Stimulated activated CD4-positive, alpha-beta T cell treated with anti-CD3 and anti-CD28 coated beads, Interleukin-4, amount 100 ng/mL, for 24 hours (primary cell): ENCODE results near the gene ARL13B.
"Not testable (repeated sequence)": the region's sequence is repeated elsewhere in the genome, so short reads cannot be mapped to it uniquely, and the experiment has no call there.

Experiments used
- DNase-seq: peaks from one replicate; pipeline ENCODE4 v3.0.0-alpha.2; 2020

The ARL13B gene

DNA sequence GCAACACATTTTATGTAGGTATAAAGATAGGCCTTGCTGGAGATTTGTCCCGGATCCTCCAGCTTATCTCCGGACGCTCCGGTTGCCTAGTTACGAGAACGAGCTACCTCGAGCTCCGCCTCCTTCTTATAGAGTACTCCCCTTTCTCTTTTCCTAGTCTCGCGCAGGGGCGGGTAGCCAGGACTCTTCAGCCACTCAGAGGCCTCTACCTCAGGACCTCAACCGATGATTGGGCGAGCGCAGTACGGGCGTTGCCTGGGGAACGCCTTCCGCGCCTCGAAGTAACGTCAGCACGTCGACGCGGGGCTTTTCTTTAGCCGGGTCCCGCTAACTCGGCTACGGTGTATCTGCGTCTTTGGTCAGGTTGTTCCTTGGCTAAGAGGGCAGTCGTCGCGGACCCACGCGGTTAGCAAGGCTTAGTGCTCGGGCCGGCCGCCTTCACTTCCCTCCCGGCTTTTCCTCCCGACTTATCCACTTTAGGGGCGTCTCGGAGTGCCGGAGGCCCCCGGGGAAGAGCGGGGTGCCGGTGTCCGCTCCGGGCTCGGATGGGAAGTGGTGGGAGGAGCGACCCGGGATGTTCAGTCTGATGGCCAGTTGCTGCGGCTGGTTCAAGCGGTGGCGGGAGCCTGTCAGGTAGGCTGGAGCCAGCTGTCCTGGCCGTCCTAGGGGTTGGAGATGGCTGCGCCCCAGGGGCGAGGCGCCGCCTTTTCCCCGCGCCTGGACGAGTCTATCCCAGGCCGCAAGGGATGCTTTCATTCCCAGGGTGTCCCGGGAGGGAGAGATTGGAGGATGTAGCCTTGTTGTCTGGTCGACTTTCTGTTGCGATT lies at the start of gene ARL13B:
ARL13B (plus strand) TSS at position 306 of the 827 bp plus-strand sequence; CDS start at position 575, 269 bp downstream.
- DNase-seq = peak; percentile 96

DNA sequence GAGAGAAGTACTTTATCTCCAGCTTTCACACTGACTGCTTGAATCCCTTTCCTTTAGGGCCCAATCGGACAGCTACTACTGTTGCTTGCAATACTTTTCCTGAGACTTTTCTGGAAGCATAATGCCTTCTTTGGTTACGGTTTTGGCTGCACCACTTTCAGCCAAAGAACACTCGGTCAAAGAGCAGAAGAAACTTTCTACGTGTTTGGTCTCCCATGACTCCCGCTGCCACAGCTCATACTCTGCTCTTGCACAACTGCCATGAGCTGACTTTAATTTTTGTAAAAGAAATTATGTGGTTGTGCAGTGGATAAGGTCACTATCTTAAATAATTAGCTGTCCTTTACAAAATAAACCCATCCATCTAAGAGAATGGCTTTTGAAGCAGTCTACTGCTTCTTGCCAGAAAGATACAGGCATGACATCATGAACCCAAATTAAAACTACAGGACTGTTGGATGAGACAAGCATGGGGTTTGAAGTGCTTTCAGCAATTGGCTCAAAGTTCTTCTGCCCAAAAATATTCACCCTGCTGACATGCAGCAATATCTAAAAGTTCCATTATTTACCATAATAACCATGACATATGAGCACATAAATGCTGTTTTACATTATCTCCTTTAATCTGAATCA lies 48.2 kb upstream of the ARL13B start:
- DNase-seq = no peak

DNA sequence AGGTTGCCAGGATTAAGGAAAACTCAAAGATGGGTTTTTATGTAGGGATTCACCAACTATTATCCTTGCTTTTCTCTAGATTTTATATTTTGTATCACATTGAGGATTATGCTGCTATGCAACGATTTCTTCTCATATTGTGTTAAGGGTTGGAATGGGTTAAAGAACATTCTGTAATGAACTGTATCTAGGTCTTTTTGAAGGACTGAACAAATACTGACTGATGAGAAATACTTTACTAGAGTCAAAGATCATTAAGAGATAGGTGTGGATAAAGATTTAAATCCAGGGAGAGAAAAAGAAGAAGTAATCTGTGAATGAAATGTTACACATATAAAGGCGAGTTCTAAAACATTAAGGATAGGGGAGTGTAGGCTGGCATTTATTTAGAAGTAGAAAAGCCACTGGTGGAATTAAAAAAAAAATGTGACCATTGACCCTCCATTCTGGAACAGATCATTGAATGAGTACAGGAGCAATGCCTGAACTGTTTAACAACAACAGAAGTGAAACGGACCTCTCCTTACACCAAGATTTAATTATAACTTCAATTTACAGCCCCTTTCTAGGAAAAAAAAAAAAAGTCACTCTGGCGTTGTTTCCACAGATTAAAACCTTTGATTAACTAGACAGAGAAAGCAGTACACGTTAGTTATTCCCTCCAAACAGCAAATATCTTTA lies 45.4 kb upstream of the ARL13B start:
- DNase-seq = no peak

DNA sequence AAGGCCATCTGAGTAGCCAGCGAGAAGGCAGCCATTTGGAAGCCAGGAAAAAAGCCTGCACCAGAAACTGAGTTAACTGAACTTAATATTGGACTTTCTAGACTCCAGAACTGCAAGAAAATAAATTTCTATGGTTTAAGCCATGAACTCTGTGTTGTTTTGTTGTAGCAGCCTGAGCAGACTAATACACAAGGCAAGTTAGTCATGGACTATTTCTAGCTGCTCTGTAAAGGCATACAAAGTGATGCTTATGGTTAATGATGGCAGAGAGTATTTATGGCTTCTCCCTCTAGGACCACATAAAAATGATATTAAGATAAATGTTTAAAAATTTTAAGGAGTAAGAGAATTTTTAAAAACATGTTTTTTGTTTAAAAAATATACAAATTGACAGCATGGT lies 43.4 kb upstream of the ARL13B start:
- no peak for DNase-seq

DNA sequence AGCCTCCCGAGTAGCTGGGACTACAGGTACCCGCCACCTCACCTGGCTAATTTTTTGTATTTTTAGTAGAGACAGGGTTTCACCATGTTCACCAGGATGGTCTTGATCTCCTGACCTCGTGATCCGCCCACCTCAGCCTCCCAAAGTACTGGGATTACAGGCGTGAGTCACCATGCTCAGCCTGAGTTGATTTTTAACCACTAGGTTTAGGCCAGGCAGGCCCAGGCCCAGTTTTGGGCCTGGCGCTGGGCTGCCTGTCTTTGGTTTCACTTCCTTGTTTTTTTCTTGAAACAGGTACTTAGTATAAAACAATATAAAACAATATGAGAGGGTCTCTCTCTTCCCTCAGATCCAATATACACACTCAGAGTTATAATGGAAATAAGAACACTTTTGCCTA lies 42.5 kb upstream of the ARL13B start:
- DNase-seq = not testable (repeated sequence)

DNA sequence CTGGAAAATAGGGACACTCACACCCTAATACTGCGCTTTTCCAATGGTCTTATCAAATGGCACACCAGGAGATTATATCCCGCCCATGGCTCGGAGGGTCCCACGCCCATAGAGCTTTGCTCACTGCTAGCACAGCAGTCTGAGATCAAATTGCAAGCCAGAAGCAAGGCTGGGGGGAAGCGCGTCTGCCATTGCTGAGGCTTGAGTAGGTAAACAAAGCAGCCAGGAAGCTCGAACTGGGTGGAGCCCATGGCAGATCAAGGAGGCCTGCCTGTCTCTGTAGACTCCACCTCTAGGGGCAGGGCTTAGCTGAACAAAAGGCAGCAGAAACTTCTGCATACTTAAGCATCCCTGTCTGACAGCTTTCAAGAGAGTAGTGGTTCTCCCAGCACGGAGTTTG lies 30.0 kb upstream of the ARL13B start:
- not testable (repeated sequence) for DNase-seq

DNA sequence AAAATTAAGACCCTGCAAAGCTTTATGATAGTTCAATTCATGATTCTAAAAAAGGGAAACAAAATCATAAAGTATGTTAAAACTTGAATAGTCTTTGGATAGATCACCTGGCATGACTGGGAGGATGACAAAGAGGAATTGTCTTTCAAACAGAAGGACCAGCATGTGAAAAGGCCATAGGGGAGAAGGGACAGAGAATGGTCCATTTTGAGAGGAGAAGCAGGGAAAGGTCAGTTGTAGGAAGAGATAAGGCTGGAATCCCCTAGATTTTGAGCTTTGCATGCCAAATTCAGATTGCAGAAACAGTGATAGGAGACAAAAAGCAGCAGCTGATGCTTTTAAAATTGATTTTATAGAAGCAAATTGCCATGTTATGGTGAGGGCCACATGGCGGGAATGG lies 18.9 kb upstream of the ARL13B start:
- DNase-seq = no peak

DNA sequence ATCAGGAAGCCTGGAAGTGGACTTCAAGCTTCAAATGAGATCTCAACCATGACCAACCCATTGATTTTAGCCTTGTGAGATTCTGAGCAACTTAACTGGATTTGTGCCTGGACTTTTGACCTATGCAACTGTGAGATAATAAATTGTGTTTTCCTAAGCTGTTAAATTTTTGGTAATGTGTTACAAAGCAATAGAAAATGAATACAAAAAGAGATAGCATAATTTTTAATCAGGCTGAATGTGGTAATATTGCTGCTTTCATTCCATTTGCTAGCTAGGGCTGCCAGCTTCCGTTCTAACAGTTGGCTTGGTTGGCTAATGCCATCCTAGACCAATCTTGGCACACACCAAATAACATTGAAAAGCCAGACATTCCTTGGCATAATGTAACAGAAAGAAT lies 18.5 kb upstream of the ARL13B start:
- no peak for DNase-seq

DNA sequence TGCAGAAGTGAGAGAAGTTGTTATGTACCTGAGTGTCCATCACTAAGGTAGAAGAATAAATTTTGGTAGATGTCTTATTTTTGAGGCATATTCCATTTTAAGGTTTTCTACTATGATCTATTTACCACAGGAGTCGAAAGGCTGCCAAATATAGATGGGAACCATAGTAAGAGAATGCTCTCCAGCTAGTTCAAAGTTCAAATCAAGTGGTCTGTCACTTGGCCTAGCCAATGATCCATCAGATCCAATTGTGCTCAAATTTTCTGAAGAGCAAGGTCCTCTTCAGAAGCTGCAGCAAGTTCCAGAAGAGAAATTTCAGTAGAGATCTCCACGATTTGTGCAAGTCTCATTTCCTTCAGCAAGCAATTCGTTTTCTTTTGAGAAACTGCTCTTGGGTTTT lies 17.2 kb upstream of the ARL13B start:
- DNase-seq = no peak

DNA sequence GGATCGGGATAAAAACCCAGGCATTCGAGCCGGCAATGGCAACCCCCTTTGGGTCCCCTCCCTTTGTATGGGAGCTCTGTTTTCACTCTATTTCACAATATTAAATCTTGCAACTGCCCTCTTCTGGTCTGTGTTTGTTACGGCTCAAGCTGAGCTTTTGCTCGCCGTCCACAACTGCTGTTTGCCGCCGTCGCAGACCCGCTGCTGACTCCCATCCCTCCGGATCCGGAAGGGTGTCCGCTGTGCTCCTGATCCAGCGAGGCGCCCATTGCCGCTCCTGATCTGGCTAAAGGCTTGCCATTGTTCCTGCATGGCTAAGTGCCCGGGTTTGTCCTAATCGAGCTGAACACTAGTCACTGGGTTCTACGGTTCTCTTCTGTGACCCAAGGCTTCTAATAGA lies 14.8 kb upstream of the ARL13B start:
- not testable (repeated sequence) for DNase-seq

DNA sequence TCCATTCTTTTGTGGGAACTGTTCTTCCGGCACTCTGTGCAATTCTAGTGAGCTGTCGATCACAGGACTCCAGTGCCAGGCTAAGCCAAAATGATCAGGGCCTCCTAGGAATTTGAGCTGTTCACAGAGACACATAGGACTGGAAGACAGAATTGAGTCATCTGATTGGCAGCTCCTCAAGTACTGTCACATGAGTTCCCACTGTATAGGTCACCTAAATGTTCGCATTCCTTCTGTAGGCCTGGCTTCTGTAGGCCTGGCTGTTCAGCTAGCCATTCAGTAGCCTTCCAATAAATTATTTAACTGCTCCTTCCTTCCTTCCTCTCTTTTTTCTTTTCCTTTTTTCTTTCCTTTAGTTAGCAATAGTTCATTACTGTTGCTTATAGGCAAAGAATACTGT lies 10.5 kb upstream of the ARL13B start:
- DNase-seq = no peak

DNA sequence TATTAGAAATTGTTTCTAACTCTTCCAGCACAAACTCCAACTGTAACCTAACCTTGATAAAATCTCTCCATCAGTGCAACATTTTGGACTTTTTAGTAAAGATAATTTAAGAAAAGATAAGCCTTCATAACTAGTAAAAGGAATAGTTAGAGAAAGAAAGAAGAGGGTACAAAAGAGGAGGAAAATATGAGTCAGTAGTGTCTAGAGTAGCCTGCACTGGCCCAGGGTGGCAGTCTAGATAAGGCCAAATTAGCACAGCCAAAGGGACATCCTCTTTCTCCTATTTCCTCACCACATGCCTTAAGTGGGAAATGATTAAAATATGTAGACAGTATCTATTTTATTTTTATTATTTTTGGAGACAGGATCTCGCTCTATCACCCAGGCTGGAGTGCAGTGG lies 10.0 kb upstream of the ARL13B start:
- DNase-seq = no peak

DNA sequence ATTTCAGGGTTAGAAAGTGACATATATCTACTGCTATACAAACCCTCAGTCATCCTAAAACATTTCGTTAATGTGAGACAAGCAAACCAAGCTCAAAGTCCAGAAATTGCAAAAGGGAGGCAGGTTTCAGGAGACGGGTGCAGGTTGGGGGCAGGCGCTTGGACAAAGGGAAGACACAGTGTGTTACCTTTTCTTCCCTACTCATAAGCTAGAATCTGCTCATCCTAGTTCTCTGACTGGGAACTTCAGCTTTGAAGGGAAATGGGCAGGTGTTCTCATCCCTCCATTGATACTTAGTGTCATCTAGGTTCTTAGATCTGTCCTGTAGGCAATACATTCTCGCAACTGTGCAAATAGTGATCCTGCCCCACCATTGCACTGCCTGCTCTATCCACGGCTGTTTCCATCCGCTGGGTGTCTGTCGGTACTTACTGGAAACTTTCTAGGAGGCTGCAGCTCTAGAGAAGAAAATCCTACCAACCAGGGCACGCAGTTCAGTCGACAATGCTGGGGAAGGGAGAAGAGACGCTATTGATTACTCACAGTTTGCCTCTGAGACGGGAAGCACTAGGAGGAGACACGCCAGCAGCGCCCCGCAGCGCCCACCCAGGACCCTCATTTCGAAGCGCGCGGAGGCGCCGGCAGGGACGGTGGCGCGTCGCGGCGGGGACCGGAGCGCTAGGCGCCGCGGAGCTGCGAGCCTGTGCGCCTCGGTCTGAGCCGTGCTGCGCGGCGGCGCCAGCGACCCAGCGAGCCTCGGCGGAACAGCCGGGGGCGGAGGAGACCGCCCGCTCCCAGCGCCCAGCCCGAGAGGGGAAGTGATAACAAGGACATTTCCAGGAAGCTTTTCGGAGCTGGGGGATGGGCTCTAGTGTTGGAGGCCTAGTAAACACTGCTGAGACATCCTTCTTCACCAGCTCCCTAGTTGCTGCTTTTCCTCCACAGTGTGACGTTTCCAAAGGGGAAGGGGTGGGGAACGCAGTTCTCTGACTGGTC lies 6.5 kb upstream of the ARL13B start, which contains the start of gene PROS1:
PROS1 (minus strand) TSS at position 766 of the 996 bp plus-strand sequence; CDS start at position 619, 147 bp downstream.
- peak; percentile 42 for DNase-seq

DNA sequence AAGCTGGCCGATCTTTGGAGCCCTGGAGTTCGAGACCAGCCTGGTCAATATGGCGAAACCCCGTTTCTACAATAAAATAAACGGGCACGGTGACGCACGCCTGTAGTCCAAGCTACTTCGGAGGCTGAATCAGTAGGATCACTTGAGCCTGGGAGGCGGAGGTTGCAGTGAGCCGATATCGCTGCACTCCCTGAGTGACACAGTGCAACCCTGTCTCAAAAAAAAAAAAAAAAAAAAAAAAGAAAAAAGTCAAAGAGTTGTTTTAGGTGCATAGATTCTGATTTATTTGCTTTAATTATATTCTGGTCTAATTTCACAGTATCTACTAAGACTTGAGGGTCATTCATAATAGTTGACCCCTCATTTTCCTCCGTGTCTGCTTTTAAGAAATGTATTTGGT lies 1.7 kb downstream of the ARL13B start:
- no peak for DNase-seq

DNA sequence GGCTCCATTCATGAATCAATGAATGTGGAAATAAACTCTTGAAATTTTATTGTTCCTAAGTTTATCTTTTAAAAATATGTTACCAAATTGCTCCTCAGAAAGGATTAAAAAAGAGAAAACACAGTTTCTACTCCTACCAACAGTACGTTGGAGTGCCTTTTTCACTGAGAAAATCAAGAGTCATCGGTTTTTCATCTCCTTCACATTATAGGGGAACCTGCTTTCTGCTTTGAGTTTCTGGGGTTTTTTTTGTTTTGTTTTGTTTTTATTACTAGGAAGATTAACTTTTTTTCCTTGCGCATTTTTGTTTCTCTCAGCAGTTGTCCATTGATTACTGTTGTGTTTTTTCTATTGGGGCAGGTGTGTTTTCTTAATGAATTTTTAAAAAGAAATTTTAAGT lies 3.5 kb downstream of the ARL13B start:
- DNase-seq = no peak

DNA sequence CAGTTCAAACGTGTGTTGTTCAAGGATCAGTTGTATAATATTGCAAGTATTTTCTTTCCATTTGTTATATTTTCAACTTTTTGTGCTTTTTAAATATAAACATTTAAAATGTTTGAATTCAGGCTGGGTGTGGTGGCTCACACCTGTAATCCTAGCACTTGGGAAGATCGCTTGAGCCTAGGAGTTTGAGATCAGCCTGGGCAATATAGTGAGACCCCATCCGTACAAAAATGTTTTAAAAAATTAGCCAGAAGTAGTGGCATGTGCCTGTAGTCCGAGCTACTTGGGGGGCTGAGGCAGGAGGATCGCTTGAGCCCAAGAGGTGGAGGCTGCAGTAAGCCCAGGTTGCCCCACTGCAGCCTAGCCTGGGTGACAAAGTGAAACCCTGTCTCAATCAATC lies 4.7 kb downstream of the ARL13B start:
- no peak for DNase-seq

DNA sequence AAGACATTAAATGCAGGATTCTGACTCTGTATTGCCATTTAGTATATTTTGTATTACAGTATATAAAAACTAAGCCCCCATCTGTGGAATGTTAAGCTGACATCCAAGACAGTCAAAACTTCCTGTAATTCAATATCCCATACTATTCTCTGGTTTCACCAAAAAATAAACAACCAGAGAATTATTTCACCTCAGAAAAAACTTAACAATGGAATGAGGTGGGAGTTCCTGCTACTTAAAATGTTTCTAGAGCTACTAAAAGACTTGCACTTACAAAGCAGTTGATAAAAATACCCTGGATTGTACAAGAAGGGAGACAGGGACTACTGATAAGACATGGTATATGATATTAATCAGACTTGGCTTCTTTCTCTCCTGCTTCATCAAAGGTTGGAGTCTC lies 8.3 kb downstream of the ARL13B start:
- DNase-seq = no peak

DNA sequence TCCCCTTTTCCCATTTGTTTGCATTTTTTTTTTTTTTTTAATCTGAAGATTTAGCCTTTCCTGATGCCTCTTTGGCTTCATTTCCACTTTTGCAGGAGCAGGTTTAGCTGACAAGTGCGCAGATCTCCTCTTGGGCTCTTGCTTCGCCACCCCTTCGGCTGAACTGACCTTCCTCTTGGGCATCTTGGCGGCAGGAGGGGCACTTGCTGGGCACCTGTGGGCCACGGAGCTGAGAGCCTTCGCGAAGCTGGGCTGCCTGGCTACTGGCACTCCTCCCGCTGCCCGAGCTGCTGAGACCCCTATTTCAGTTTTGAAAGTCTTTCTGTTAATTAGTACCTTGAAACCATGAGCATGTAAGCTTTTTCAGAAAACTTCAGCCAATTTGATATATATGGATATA lies 8.8 kb downstream of the ARL13B start:
- DNase-seq = no peak

DNA sequence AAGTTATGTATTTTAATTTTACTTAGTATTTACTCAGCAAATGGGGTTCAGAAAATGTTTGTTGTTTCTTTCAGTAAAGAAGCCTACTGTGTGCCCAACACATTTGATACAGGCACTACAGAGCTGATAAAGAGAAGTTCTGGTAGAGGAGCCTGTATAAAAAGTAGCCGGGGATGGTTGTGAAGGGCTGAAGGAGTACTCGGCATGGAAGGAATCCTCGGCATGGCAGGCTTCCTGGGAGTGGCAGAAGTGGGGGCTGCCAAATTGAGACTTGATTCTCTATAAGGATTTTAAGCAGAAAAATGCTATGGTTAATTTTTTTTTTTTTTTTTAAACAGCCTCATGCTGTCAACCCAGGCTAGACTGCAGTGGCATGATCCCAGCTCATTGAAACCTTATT lies 9.3 kb downstream of the ARL13B start:
- DNase-seq = no peak

DNA sequence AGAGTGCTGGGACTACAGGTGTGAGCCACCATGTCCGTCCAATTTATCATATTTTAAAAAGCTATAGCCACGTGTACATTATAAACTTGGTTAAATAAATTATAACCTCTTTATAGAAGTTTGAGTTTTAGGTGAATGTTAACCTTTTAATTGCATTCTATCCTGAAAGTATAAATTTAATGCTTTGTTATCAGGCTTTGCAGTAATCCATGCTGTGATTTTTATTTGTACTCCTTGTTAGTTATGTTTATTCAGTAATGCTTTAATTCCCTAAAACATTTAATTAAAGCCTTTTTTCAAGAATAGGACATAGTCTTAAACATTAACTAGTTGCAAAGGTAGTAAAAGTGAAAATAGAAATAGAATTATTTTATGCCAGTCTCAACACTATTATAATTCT lies 11.7 kb downstream of the ARL13B start:
- DNase-seq = no peak

DNA sequence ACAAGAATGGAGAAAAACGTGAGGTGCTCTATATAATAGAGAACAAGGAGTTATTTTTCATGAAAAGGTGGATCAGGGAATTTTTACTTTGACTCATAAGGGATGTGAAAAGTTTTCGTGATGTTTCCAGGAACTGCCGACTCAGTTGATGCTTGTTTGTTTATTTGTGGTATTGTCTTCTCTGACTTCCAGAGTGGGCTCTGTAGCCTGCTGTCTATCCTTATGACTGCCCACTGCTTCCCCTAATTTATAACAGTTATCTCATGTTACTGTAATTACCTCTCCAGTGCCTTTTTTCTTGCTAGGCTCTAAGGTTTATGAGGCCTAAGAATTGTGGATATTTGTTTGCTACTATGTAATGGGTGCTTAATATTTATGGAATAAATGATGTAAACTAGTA lies 12.3 kb downstream of the ARL13B start:
- DNase-seq = no peak

DNA sequence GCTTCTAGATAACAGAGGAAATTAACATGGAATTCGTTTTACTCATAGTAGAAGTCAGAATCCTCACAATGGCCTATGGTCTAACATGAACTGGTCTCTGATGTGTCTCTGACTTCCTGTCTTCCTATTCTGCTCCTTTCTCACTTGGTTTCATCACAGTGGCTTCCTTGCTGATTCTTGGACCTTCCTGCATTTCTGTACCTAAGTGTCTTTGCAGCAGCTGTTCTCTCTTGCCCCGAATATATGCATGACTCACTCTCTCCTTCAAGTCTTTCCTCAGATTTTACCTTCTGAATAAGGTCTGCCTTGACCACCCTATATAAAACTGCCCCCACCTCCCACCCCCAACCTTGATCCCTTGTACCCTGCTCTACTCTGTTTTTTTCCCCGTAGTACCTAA lies 14.1 kb downstream of the ARL13B start:
- no peak for DNase-seq

DNA sequence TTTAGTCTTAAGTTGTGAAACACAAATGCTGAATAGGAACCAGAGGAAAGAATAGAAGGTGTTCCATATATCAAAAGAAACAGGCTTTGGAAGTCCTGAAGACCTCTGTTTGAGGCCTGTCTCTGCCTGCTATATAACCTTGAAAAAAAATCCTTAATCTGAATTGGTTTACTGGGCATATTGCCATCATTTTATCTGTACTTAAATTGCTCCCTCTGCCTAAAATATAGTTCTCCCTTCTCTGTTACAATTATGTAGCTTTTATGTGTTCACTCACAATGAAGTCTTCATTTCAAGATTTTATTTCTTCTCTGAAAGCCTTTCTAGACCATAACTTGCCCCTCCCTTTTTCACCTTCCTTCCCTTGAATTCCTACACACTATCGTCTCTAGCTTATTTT lies 21.2 kb downstream of the ARL13B start:
- DNase-seq = no peak
